GM12878 (cell line): Measurements from ENCODE around the gene ROR2.

Experiments
- EP300 ChIP-seq, 2 experiments: fragments of 150-350 bp in 1 of 2; IDR thresholded peaks; 2 replicates each; pipeline ENCODE4 v1.6.1; 2011 to 2012; ENCODE audit warnings: low read depth in 2 of 2, low read length in 2 of 2, borderline replicate concordance in 1 of 2, improper control_type of control experiment in 1 of 2, inconsistent platforms in 1 of 2; ENCODE audit not compliant: control insufficient read depth in 1 of 2
- LARP7 ChIP-seq: fragments of 450-650 bp; IDR thresholded peaks from 2 replicates; pipeline ENCODE4 v1.6.1; 2017; ENCODE audit warnings: mild to moderate bottlenecking
- SRF ChIP-seq, 2 experiments: IDR thresholded peaks; 2 replicates each; pipeline ENCODE4 v1.6.1; 2011; ENCODE audit warnings: low read depth in 2 of 2, low read length in 2 of 2, mild to moderate bottlenecking in 1 of 2, moderate library complexity in 1 of 2
- YY1 ChIP-seq: IDR thresholded peaks from 2 replicates; pipeline ENCODE4 v1.6.1; 2011; ENCODE audit warnings: low read depth, mild to moderate bottlenecking, low read length
- TF ChIP-seq, protein P1 (sequence below), 3 experiments: IDR thresholded peaks in 2 of 3; conservative IDR thresholded peaks in 1 of 3; 2 replicates each; pipeline ENCODE4 v1.5.1; 2011; ENCODE audit warnings: low read depth in 3 of 3, low read length in 3 of 3, mild to moderate bottlenecking in 3 of 3, control low read depth in 2 of 3, moderate library complexity in 2 of 3, inconsistent platforms in 1 of 3, mixed read lengths in 1 of 3; ENCODE audit not compliant: control insufficient read depth in 2 of 3, insufficient read depth in 1 of 3; ENCODE audit errors: extremely low read depth in 1 of 3

DNA sequence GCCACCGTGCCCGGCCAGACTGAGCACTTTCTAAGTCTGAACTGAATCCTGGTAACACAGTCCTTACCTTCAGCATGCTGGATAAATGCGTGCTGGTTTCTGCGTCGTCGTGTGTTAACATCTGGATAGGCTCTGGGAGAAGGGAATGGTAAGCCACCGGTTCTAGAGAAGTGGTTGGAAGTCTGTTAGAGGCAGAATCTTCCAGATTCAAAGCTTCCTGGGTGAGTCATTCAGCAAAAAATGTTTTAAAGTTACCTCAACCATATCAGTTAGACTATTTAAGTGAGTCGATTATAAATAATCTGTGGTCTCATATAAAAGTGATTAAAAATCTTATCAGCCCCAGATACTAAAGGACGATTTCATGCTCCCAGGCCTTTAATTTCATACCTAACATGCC, 269.9 kb downstream of the ROR2 start:
- TF ChIP-seq YY1 (no peak), LARP7 (no peak), EP300 (IDR thresholded peaks at IDR 0.05; ENCODE audit: borderline replicate concordance in 1 of 2, control insufficient read depth in 1 of 2, low read depth in 2 of 2, low read length in 2 of 2) (no peak), SRF (IDR thresholded peaks at IDR 0.05; ENCODE audit: low read depth in 2 of 2, low read length in 2 of 2) (no peak)
- TF ChIP-seq, protein P1, sequence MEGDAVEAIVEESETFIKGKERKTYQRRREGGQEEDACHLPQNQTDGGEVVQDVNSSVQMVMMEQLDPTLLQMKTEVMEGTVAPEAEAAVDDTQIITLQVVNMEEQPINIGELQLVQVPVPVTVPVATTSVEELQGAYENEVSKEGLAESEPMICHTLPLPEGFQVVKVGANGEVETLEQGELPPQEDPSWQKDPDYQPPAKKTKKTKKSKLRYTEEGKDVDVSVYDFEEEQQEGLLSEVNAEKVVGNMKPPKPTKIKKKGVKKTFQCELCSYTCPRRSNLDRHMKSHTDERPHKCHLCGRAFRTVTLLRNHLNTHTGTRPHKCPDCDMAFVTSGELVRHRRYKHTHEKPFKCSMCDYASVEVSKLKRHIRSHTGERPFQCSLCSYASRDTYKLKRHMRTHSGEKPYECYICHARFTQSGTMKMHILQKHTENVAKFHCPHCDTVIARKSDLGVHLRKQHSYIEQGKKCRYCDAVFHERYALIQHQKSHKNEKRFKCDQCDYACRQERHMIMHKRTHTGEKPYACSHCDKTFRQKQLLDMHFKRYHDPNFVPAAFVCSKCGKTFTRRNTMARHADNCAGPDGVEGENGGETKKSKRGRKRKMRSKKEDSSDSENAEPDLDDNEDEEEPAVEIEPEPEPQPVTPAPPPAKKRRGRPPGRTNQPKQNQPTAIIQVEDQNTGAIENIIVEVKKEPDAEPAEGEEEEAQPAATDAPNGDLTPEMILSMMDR (IDR thresholded peaks at IDR 0.05 in 2 of 3, conservative IDR thresholded peaks at IDR 0.05 in 1 of 3; ENCODE audit: control insufficient read depth in 2 of 3, extremely low read depth in 1 of 3, insufficient read depth in 1 of 3, low read depth in 3 of 3, low read length in 3 of 3): no peak
